Spleen (tissue), 7 donors: Measurements from ENCODE around the gene NKG7.

Source experiments
- CTCF ChIP-seq, 11 experiments: fragments of 200-600 bp in 7 of 11; fragments of 450-650 bp in 4 of 11; sonication (generic) in 4 of 11; IDR thresholded peaks in 8 of 11; conservative IDR thresholded peaks in 3 of 11; 1 replicate in 7 of 11; 2 replicates in 4 of 11; pipeline versions ENCODE4 v1.4.0 to v1.8.0; 2016 to 2021; ENCODE audit warnings: antibody characterized with exemption in 11 of 11, inconsistent platforms in 4 of 11, mild to moderate bottlenecking in 1 of 11
- POLR2A ChIP-seq, 3 donors: fragments of 450-650 bp; IDR thresholded peaks; one replicate each; pipeline ENCODE4 v1.5.1; 2017; ENCODE audit warnings: antibody characterized with exemption in 3 of 3, mild to moderate bottlenecking in 1 of 3
- POLR2AphosphoS5 ChIP-seq, 3 donors: sonication (generic); formaldehyde crosslinking; IDR thresholded peaks; one replicate each; pipeline ENCODE4 v1.5.1; 2017; ENCODE audit warnings: antibody characterized with exemption in 3 of 3
- donor health status: DM: no; HTN: no; CAD: no; lungs with moderate emphysema.
- donor health status: DM: no; HTN: no; CAD: no.
- donor health status: DM: no; HTN: no; CAD: no.

GRCh38 chr19:51365211-51365964 is 7.1 kb downstream of the NKG7 start:
- no peak for TF ChIP-seq CTCF (IDR thresholded peaks at IDR 0.05 in 8 of 11, conservative IDR thresholded peaks at IDR 0.05 in 3 of 11)
- TF ChIP-seq POLR2A (IDR thresholded peaks at IDR 0.05) = no peak
- no peak for TF ChIP-seq POLR2AphosphoS5 (IDR thresholded peaks at IDR 0.05)
